Measurements from ENCODE around the gene KRTAP2-4.
"Not testable (repeated sequence)": the region's sequence is repeated elsewhere in the genome, so short reads cannot be mapped to it uniquely, and the experiment has no call there.

KRTAP2-4 gene

DNA sequence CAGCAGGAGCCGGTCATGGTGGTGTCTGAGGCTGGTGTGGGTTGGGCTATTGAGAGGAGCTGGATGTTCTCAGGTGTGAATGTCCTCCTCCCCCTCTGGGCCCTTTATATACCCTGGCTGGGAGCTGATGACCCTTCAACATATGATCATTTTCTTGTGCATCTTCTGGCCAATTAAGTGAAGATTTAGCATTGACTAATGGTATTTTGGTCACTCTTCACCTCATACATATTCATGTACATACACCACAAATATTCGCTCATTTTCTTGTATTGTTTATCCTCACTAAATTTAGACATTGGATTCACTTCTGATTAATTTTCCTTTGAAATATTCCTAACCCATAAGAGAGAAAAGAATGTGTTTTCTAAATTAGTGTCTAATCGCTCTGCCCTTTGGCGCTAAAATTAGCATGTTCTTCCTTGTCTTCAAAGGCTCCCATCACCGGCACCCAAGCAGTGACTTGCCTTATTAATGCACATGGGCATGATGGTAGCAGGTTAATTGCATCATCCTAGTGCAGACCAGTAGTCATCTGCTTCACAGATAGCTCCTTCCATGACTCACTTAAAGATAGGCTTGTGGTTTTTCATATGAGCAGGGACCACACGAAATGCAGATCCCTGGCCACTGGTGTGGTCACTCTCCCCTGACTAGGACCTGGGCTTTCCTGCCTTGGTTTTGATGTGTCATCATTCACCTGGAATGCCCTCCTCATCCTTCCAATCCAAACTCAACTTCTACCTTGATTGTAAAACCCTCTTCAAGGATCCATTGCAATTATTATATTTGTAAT is at the start of gene KRTAP2-4:
KRTAP2-4 (minus strand) TSS at position 51 of the 796 bp plus-strand sequence; CDS start at position 17, 34 bp downstream.
- Histone ChIP-seq H3K27ac (ENCODE audit: low read depth, low read length) (no peak within 1 kb of the TSS), H3K9me3 (ENCODE audit: control insufficient read depth in 5 of 5, low read length in 5 of 5) (no peaks in the 10 kb centered on the region), H3K36me3 (ENCODE audit: control insufficient read depth in 5 of 5, insufficient read depth in 5 of 5, low read length in 5 of 5) (no peaks in the 10 kb centered on the region), H3K4me1 (ENCODE audit: control insufficient read depth in 5 of 5, insufficient read depth in 5 of 5, low read length in 5 of 5) (no peaks in the 10 kb centered on the region), H3K27me3 (ENCODE audit: control insufficient read depth in 5 of 5, insufficient read depth in 4 of 5, low read length in 5 of 5) (no peaks in the 10 kb centered on the region), H3K9ac (ENCODE audit: low read length in 5 of 5) (no peak within 1 kb of the TSS), H3K4me3 (ENCODE audit: low read depth in 1 of 5, low read length in 5 of 5) (no peak within 1 kb of the TSS)

GRCh38 chr17:41111151-41111885 is 45.6 kb upstream of the KRTAP2-4 start:
- no peak overlapping the region for H3K27ac ChIP-seq (ENCODE audit: low read depth, low read length)

DNA sequence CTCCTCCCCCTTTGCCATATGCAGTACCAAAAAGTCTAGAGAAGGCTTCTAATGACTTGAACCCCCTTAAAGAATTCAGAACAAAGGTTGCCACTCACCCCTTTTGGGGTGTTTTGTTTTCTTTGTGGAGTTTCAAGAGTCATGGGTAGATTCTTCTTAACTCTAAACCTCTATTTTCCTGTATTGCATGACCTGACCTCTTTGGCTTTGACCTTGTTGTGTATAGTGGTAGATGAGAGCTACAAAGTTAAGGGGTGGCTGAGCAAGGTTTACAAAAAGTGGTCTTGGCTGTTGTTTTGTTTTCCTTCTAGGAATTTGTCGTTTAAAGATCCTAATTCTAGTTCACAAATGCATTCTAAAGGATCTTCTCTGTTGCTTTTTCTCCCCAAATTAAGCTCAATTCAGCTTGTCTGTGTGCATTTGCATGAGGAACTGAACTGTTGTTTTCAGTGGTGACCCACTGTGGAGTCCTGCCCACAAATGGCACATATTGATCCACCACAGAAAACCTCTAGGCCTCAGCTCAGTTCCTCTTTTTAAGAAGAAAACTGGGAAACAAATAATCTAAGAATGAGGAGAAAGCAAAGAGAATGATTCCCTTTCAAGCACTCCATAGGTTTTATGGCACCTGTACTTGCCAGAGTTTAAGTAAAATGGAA is 43.2 kb upstream of the KRTAP2-4 start:
- H3K4me1 ChIP-seq (ENCODE audit: control insufficient read depth in 5 of 5, insufficient read depth in 5 of 5, low read length in 5 of 5), result not testable (repeated sequence)

More at GRCh38 chr17:41111151-41111885, 45.6 kb upstream of the KRTAP2-4 start:
- Histone ChIP-seq H3K9me3 (ENCODE audit: control insufficient read depth in 5 of 5, low read length in 5 of 5) (peaks cover 0 to 2% (median 0%) of the 10 kb centered on the region in 5 donors), H3K4me1 (ENCODE audit: control insufficient read depth in 5 of 5, insufficient read depth in 5 of 5, low read length in 5 of 5) (no peaks in the 10 kb centered on the region), H3K4me3 (ENCODE audit: low read depth in 1 of 5, low read length in 5 of 5) (no peak overlapping the region), H3K9ac (ENCODE audit: low read length in 5 of 5) (no peak overlapping the region), H3K27me3 (ENCODE audit: control insufficient read depth in 5 of 5, insufficient read depth in 4 of 5, low read length in 5 of 5) (peaks cover 0 to 3% (median 2%) of the 10 kb centered on the region in 5 donors), H3K36me3 (ENCODE audit: control insufficient read depth in 5 of 5, insufficient read depth in 5 of 5, low read length in 5 of 5) (no peaks in the 10 kb centered on the region)

GRCh38 chr17:41107941-41108450 is 42.3 kb upstream of the KRTAP2-4 start:
- Histone ChIP-seq H3K27me3 (ENCODE audit: control insufficient read depth in 5 of 5, insufficient read depth in 4 of 5, low read length in 5 of 5) (peaks cover 0 to 2% (median 0%) of the 10 kb centered on the region in 5 donors), H3K4me3 (ENCODE audit: low read depth in 1 of 5, low read length in 5 of 5) (no peak overlapping the region), H3K36me3 (ENCODE audit: control insufficient read depth in 5 of 5, insufficient read depth in 5 of 5, low read length in 5 of 5) (no peaks in the 10 kb centered on the region), H3K9me3 (ENCODE audit: control insufficient read depth in 5 of 5, low read length in 5 of 5) (peaks cover 0 to 2% (median 0%) of the 10 kb centered on the region in 5 donors), H3K4me1 (ENCODE audit: control insufficient read depth in 5 of 5, insufficient read depth in 5 of 5, low read length in 5 of 5) (no peaks in the 10 kb centered on the region), H3K9ac (ENCODE audit: low read length in 5 of 5) (no peak overlapping the region), H3K27ac (ENCODE audit: low read depth, low read length) (no peak overlapping the region)

More for the DNA sequence above, 43.2 kb upstream of the KRTAP2-4 start:
- not testable (repeated sequence) for H3K27ac ChIP-seq (ENCODE audit: low read depth, low read length); H3K36me3 ChIP-seq (ENCODE audit: control insufficient read depth in 5 of 5, insufficient read depth in 5 of 5, low read length in 5 of 5); H3K9ac ChIP-seq (ENCODE audit: low read length in 5 of 5); H3K9me3 ChIP-seq (ENCODE audit: control insufficient read depth in 5 of 5, low read length in 5 of 5); H3K27me3 ChIP-seq (ENCODE audit: control insufficient read depth in 5 of 5, insufficient read depth in 4 of 5, low read length in 5 of 5); H3K4me3 ChIP-seq (ENCODE audit: low read depth in 1 of 5, low read length in 5 of 5)

- not testable (repeated sequence) for H3K9me3 ChIP-seq (ENCODE audit: control insufficient read depth in 5 of 5, low read length in 5 of 5); H3K9ac ChIP-seq (ENCODE audit: low read length in 5 of 5); H3K27ac ChIP-seq (ENCODE audit: low read depth, low read length); H3K27me3 ChIP-seq (ENCODE audit: control insufficient read depth in 5 of 5, insufficient read depth in 4 of 5, low read length in 5 of 5); H3K36me3 ChIP-seq (ENCODE audit: control insufficient read depth in 5 of 5, insufficient read depth in 5 of 5, low read length in 5 of 5); H3K4me1 ChIP-seq (ENCODE audit: control insufficient read depth in 5 of 5, insufficient read depth in 5 of 5, low read length in 5 of 5); H3K4me3 ChIP-seq (ENCODE audit: low read depth in 1 of 5, low read length in 5 of 5)
These were observed 39.7 kb upstream of the KRTAP2-4 start, which contains the start of gene KRTAP4-9 for GRCh38 chr17:41105347-41105746. Gene KRTAP4-9, plus strand, starts transcription at chr17:41105389. Its CDS starts 0 bp downstream, at chr17:41105389.

DNA sequence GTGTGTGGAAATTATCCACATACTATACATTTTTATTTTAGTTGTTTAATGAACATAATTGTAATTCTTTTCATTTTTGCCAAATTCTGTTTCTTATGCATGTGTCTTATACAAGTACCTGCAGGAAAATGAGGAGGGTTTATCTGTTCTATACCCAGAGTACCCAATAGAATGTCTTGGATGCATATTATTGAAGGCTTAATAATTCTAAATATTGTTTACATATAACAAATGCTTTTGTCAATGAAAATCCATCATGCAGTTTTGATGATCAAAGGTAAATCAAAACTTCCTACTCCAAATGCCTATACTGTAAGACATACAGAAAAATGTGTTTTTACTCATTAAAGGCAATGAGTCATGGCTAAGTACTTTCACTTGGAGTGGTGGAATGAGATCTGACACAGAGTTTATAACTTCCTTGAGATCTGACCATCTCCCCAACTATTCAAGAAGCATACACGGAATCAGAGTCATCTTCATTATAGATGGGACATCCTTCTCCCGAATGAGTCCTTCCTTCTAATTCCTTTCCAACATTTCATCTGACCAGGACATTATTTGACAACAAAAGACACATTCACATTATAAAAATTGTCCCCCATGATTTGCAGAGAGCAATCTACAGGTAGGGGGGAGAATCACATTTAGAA is 38.8 kb upstream of the KRTAP2-4 start:
- H3K27me3 ChIP-seq (ENCODE audit: control insufficient read depth in 5 of 5, insufficient read depth in 4 of 5, low read length in 5 of 5); H3K9ac ChIP-seq (ENCODE audit: low read length in 5 of 5); H3K4me3 ChIP-seq (ENCODE audit: low read depth in 1 of 5, low read length in 5 of 5); H3K9me3 ChIP-seq (ENCODE audit: control insufficient read depth in 5 of 5, low read length in 5 of 5); H3K4me1 ChIP-seq (ENCODE audit: control insufficient read depth in 5 of 5, insufficient read depth in 5 of 5, low read length in 5 of 5); H3K27ac ChIP-seq (ENCODE audit: low read depth, low read length); H3K36me3 ChIP-seq (ENCODE audit: control insufficient read depth in 5 of 5, insufficient read depth in 5 of 5, low read length in 5 of 5): not testable (repeated sequence)

GRCh38 chr17:41103896-41104295 is 38.2 kb upstream of the KRTAP2-4 start:
- H3K27me3 ChIP-seq (ENCODE audit: control insufficient read depth in 5 of 5, insufficient read depth in 4 of 5, low read length in 5 of 5), result peaks cover 0 to 5% (median 0%) of the 10 kb centered on the region in 5 donors

DNA sequence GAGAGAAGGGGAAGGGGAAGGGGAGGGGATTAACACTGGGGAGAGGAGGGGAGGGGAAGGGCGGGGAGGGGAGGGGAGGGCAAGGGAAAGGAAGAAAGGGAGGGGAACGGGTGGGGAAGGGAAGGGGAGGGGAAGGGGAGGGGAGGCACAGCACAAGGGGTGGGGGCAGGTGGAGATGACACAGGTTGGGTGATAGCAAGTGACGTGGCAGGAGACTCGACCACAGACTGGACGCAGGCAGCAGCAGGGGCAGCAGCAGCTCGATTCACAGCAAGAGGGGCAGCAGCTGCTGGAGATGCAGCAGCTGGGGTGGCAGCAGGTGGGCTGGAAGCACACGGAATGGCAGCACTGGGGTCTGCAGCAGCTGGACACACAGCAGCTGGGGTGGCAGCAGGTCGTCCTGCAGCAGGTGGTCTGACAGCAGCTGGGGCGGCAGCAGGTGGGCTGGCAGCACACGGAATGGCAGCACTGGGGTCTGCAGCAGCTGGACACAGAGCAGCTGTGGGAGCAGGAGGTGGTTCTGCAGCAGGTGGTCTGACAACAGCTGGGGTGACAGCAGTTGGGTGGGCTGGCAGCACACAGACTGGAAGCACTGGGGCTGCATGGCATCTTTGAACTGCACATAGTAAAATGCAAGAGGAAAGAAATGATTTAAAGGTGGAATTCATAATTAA is 36.0 kb upstream of the KRTAP2-4 start, which contains the start of gene KRTAP4-16:
KRTAP4-16 (minus strand) TSS at position 624 of the 674 bp plus-strand sequence; CDS start at position 624, 0 bp downstream.
- Histone ChIP-seq H3K27me3 (ENCODE audit: control insufficient read depth in 5 of 5, insufficient read depth in 4 of 5, low read length in 5 of 5) (peaks cover 0 to 2% (median 0%) of the 10 kb centered on the region in 5 donors), H3K36me3 (ENCODE audit: control insufficient read depth in 5 of 5, insufficient read depth in 5 of 5, low read length in 5 of 5) (no peaks in the 10 kb centered on the region), H3K4me3 (ENCODE audit: low read depth in 1 of 5, low read length in 5 of 5) (no peak within 1 kb of the TSS), H3K27ac (ENCODE audit: low read depth, low read length) (no peak within 1 kb of the TSS), H3K9me3 (ENCODE audit: control insufficient read depth in 5 of 5, low read length in 5 of 5) (no peaks in the 10 kb centered on the region), H3K4me1 (ENCODE audit: control insufficient read depth in 5 of 5, insufficient read depth in 5 of 5, low read length in 5 of 5) (no peaks in the 10 kb centered on the region), H3K9ac (ENCODE audit: low read length in 5 of 5) (no peak within 1 kb of the TSS)

More at GRCh38 chr17:41103896-41104295, 38.2 kb upstream of the KRTAP2-4 start:
- Histone ChIP-seq H3K9ac (ENCODE audit: low read length in 5 of 5) (no peak overlapping the region), H3K27ac (ENCODE audit: low read depth, low read length) (no peak overlapping the region), H3K36me3 (ENCODE audit: control insufficient read depth in 5 of 5, insufficient read depth in 5 of 5, low read length in 5 of 5) (no peaks in the 10 kb centered on the region), H3K4me3 (ENCODE audit: low read depth in 1 of 5, low read length in 5 of 5) (no peak overlapping the region), H3K4me1 (ENCODE audit: control insufficient read depth in 5 of 5, insufficient read depth in 5 of 5, low read length in 5 of 5) (no peaks in the 10 kb centered on the region), H3K9me3 (ENCODE audit: control insufficient read depth in 5 of 5, low read length in 5 of 5) (no peaks in the 10 kb centered on the region)
